Panc1 (cell line): Measurements from ENCODE around the gene SLC35A3.

Experiments used
- CTCF ChIP-seq: fragments of 450-650 bp; IDR thresholded peaks from 2 replicates; pipeline ENCODE4 v1.5.1; 2017; ENCODE audit warnings: mild to moderate bottlenecking
- POLR2AphosphoS5 ChIP-seq: IDR thresholded peaks from 2 replicates; pipeline ENCODE4 v1.6.1; 2012; ENCODE audit warnings: mild to moderate bottlenecking, low read depth, low read length, moderate library complexity
- REST ChIP-seq, 2 experiments: IDR thresholded peaks; 2 replicates each; pipeline ENCODE4 v1.6.1; 2011 to 2012; ENCODE audit warnings: low read depth in 2 of 2, control low read depth in 1 of 2, low read length in 1 of 2, mild to moderate bottlenecking in 1 of 2, moderate library complexity in 1 of 2; ENCODE audit not compliant: insufficient read depth in 1 of 2

GRCh38 chr1:100027212-100027611 lies 57.4 kb downstream of the SLC35A3 start:
- no peak for TF ChIP-seq CTCF
- no peak for TF ChIP-seq POLR2AphosphoS5
- TF ChIP-seq REST (IDR thresholded peaks at IDR 0.05; ENCODE audit: insufficient read depth in 1 of 2, low read depth in 2 of 2, low read length in 1 of 2) = no peak
